GM11168 (cell line): ENCODE data around the gene ALK.

Source experiments
- in situ Hi-C: fragments of 300-500 bp; cut with MboI; formaldehyde crosslinking; loops from one replicate; pipeline ENCODE4 v1.12.0; 2022; ENCODE audit warnings: low sequenced_read_pairs; ENCODE audit not compliant: unreplicated experiment

ALK gene

GRCh38 chr2:29363111-29363510 is 558.3 kb downstream of the ALK start:
- in situ Hi-C loops: no loop called here

GRCh38 chr2:29361231-29361630 is 560.2 kb downstream of the ALK start:
- in situ Hi-C loops: no loop called here

- in situ Hi-C loops: no loop called here
Measured at GRCh38 chr2:29360016-29360784, 561.2 kb downstream of the ALK start.

GRCh38 chr2:29353403-29353991 is 567.9 kb downstream of the ALK start:
- in situ Hi-C loops: no loop called here

- in situ Hi-C loops: no loop called here
Measured at GRCh38 chr2:29351916-29352591, 569.3 kb downstream of the ALK start.

GRCh38 chr2:29351248-29351647 is 570.1 kb downstream of the ALK start:
- in situ Hi-C loops: no loop called here

- in situ Hi-C loops: no loop called here
Measured at GRCh38 chr2:29349316-29350030, 571.9 kb downstream of the ALK start.

- in situ Hi-C loops: no loop called here
Measured at GRCh38 chr2:29347774-29348461, 573.5 kb downstream of the ALK start.

- in situ Hi-C loops: no loop called here
Measured at GRCh38 chr2:29345236-29345635, 576.1 kb downstream of the ALK start.

- in situ Hi-C loops: no loop called here
Measured at GRCh38 chr2:29343830-29344229, 577.6 kb downstream of the ALK start.

- in situ Hi-C loops: no loop called here
Measured at GRCh38 chr2:29336341-29337241, 584.8 kb downstream of the ALK start.

GRCh38 chr2:29335396-29335795 is 586.0 kb downstream of the ALK start:
- in situ Hi-C loops: no loop called here

GRCh38 chr2:29334706-29335105 is 586.7 kb downstream of the ALK start:
- in situ Hi-C loops: no loop called here

- in situ Hi-C loops: no loop called here
Measured at GRCh38 chr2:29332540-29332939, 588.8 kb downstream of the ALK start.

- in situ Hi-C loops: no loop called here
Measured at GRCh38 chr2:29329899-29330298, 591.5 kb downstream of the ALK start.

GRCh38 chr2:29326926-29327325 is 594.5 kb downstream of the ALK start:
- in situ Hi-C loops: no loop called here

- in situ Hi-C loops: no loop called here
Measured at GRCh38 chr2:29325544-29325943, 595.8 kb downstream of the ALK start.

- in situ Hi-C loops: no loop called here
Measured at GRCh38 chr2:29323961-29324360, 597.4 kb downstream of the ALK start.

GRCh38 chr2:29323301-29323700 is 598.1 kb downstream of the ALK start:
- in situ Hi-C loops: no loop called here
